HS-27A (cell line): Measurements from ENCODE around the gene SUGCT.
"Not testable (repeated sequence)": the region's sequence is repeated elsewhere in the genome, so short reads cannot be mapped to it uniquely, and the experiment has no call there.

Source experiments
- DNase-seq: peaks from one replicate; pipeline ENCODE4 v3.0.0-alpha.2; 2012; ENCODE audit warnings: low read depth, missing footprints

The SUGCT gene

DNA sequence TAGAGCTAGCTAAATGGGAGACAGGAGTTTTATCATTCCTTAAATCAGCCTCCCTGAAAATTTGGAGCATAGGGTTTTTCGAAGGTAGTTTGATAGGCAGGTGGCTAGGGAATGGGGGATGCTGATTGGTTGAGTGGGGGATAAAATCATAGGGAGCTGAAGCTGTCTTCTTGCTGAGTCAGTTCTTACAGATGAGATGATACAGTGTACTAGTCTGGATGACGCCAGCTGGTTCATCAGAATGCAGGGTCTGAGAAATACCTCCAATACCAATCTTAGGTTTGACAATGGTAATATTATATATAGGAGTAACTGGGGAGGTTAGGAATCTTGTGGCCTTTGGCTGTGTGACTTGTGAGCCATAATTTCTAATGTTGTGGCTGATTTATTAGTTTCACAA is 271.2 kb downstream of the SUGCT start:
- no peak for DNase-seq

DNA sequence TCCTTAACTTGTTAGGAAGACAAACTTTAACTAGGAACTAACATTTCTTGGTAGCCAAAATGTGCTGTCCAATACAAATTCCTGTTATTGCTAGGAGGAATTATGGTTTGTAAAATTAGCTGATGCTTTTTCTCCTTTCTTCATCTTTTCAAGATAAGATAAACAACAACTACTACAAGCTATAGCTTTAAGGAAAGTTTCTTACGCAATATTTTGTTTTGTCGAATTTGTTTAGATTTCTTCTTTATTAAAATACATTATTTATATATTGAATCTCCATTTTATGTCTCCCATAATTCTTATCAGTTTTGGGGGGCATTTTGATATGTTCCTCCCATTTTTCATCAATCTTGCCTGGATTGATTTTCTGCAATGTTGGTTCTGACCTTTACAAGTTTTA is 277.5 kb downstream of the SUGCT start:
- DNase-seq: no peak

DNA sequence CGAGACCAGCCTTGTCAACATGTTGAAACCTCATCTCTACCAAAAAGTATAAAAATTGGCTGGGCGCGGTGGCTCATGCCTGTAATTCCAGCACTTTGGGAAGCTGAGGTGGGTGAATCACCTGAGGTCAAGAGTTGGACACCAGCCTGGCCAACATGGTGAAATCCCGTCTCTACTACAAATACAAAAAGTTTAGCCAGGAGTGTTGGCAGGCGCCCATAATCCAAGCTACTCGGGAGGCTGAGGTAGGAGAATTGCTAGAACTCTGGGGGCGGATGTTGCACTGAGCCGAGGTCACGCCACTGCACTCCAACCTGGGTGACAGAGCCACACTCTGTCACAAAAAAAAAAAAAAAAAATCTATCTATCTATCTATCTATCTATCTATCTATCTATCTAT is 279.9 kb downstream of the SUGCT start:
- DNase-seq: not testable (repeated sequence)

DNA sequence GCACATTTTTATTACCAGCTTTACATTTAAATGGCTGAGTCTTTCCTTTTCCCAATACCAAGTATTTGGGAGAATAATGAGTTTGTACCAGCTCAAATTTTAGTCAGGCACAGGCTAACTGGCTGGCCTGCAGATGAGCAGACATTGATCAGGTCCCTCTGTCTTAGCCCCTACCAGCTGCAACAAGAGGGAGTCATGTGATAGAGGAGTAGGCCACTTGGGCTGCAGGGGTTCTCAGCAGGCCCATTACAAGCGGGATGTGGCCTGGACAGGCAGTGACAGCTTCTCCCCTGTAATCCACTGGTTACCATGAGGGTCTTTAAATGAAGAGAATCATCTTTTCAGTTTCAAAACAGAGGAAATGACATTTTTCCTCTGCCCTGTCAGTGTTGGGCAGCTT is 283.6 kb downstream of the SUGCT start:
- no peak for DNase-seq

DNA sequence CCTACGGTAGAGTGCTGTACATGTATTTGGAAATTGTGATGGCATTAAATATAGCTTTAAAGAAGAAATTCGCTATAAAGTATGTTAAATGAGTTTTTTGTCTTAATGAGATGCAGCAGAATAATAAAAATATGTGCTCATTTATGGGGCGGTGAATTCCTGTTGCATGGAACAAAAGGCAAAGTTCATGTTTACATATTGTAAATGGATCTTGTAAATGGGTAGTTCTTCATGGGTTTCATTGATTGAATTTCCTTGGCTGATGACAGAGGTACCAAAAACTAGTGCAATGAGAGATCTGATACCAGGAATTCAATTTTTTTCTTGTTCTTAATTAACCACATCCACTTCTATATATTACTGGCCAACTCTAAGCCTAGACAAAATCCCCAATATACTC is 284.2 kb downstream of the SUGCT start:
- no peak for DNase-seq

DNA sequence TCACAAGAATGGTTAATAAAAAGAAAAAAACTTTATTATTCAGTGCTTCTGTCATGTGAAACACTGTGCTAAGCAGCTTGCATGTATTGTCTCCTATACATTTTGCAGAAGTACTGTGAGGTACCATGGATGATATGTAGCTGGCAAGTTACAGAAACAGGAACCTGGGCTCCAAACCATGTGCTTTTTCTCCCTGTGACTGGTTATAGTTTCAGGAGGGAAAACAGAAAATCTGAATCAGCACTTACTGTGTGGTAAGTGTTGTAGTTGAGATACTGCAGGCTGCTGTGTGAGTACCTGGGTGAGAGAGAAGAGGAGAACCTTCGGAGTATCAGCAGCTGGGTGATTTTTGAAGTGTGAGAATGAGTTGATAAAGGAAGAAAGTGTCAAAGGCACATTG is 285.0 kb downstream of the SUGCT start:
- DNase-seq: no peak

DNA sequence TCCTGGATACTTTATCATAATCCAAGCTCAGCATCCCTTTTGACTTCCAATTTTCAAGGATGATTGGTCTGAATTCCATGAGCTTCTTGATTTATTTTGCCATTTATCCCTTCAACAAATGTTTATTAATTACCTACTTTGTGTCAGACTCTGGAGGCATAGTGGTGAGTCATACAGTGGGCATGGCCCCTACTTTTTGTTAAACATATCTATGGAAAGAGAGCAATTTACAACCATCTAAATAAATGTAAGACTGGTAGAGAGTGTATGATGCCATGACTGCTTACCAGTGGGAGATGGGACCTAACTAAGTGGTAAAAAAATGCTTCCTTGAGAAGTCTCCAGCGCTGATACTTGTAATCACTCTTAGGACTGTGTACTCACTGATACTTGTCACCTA is 286.6 kb downstream of the SUGCT start:
- no peak for DNase-seq

DNA sequence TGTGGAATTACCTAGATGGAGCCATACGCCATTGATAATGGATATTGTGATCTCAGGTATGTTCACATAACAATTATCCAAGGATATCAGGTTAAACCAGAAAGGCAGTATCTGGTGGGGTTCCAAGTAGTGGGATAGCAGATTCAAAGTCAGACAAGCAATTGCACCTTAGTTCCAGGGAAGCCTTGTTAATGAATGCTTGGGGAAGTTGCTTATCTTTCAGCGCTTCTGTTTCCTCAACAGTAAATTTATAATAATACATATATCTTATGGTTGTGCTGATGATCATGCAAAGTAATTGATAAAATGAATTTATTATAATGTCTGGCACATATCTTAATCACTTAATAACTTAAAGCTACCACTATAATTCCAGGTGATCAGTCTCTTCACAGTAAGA is 290.9 kb downstream of the SUGCT start:
- no peak for DNase-seq

DNA sequence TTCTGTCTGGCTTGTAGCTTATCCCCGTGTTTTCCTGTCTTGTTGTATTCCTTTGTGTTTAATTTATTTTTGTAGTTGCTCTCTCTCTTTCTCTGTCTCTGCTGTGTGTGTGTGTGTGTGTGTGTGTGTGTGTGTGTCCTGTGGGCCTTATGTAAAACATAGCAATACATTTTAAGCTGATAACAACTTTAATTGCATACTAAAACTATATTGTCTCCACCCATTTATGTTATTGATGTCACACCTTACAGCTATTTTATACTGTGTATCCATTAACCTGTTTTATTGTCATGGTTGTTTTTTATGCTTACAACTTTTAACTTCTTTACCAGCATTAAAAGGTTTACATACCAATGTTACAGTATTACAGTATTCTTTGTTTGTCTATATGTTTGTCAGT is 293.6 kb downstream of the SUGCT start:
- DNase-seq: no peak

DNA sequence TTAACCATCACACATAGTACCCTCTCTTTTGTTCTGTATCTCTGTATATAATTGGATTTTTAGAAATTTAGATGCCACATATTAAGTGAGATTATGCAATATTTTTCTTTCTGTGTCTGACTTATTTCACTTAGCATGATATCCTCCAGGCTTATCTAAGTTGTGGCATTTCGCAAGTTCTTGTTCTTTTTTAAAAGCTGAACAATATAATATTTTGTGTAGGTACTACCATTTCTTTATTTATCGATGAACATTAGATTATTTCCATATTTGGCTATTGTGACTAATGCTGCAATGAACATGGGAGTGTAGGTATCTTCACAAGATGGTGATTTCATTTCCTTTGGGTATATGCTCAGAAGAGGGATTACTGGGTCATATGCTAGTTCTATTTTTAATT is 295.0 kb downstream of the SUGCT start:
- no peak for DNase-seq

DNA sequence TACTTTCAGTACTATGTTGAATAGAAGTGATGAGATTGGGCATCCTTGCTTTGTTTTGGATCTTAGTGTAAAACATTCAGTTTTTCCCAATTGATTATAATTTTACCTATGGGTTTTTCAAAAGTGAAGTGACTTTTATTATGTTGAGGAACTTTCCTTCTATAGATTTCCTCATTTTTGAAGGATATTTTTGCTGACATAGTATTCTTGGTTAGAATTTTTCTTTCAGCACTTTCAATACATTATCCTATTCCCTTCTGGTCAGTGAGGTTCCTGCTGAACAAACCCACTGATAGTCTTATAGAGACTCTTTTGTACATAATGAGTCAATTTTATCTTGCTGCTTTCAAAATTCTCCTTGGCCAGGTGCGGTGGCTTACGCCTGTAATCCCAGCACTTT is 297.2 kb downstream of the SUGCT start:
- no peak for DNase-seq

DNA sequence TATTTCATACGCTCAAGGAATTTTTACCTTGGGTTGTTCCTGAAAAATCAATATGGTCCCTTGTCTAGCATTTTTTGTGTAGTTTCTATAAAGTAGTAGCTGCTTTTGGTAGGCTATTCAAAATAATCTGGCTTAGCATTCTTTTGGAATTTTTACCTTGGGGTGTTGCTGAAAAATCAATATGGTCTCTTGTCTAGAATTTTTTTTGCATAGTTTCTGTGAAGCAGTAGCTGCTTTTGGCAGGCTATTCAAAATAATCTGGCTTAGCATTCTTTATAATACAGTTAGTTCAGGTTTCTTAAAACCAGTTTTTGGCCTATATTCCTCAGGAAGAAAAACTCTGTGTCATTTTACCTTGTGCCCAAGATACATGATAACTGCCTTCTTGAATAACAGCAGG is 301.9 kb downstream of the SUGCT start:
- no peak for DNase-seq

DNA sequence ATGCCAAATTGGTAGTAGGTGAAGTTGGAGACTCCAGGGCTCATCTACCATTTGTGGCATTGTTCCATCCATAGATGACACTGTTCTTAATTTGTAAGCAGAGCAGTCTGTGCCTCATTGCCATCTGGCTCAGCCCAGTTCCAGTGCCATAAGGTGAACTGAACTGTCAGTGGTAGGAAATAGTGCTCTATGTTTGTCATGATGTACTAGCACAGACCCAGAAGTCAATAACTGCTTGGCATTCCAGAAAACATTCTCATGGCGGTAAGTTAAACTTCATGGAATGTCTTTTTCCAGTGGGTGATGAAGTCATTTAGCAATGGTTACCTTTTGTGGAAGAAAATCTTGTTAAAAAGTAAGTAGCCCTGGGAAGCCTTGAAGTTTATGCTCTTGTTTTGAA is 302.7 kb downstream of the SUGCT start:
- peak; percentile 61 for DNase-seq

DNA sequence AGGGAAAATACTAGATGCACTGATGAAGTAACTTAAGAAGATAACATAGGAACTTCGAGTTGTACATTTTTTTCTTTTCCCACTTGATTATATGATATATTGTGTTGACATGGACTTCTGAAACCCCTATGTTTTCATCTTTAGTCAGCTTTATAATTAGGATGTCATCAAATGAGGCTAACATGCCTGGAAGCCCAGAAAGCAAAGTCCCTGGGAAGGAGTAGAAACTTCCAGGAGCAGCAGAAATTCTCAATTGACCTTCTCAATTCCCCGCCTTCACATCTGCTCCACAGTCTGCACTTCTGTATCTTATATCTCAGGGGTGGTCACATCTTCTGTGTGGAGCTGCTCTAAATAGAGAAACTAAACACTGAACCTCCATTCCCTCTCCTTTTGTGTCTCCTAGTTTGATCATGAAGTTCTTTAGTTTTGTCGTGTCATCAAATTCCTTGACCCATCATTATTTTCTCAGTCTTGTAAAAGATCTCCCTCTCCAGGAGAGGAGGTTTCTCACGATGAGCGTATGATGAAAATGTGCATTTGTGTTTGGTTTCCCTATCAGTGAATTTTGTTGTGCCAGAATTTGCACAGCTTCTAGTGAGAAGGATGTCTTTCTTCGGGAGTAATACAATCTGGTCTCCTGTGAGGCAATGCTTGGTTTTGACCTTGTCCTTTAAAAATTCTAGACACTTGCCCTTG is 303.3 kb downstream of the SUGCT start:
- no peak for DNase-seq

DNA sequence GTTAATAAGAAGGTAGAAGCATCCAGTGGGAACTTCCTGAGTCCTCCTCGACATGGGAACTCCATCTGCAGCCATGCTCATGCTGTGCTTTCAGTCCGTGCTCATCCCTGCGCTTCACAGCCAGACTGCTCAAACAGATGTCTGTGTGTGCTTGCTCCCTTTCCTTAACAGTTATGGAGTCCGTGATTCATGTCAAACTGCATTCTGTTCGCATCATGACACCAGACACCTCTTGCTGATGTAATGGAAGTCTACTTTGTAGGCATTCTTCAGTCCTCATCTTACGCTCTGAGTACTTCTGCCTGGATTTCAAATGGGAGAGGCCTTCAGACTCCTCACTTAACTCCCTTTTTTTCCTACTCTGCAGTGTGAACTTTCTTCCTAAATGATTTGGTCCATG is 304.9 kb downstream of the SUGCT start:
- no peak for DNase-seq

DNA sequence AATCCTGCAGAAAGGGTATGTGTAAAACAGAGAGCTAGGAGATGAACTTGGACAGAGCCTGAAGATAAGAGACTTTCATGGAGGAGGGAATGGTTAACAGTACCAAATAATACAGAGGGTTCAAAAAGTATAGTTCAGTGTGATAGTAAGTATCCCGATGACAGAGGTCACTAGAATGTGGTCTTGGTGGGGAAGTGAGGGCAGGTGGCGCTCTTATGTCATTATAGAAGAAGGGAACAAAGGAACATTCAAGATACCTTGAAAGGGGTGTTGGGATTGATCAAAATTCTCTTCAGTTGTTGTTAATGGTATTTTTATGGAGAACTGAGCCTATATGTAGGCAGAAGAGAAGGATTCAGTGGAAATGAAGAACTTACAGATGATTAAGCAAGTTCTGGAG is 312.5 kb downstream of the SUGCT start:
- DNase-seq: no peak

DNA sequence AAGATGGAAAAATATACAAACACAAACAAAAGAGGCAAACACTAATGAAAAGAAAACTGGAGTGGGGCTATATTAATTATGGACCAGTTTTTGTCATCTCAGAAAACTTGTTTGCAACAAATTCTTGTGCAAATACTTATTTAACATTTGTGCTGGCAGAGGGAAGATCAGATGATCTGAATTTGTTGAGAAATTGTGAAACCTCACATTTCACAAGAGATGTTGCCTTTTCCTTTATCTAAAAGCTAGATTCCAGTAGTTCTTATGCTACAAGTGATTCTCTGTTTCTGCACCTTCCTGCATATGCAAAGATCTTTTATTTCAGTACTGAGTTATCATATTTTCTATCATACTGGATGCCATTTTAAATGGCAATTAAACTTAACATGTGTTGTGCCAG is 320.7 kb downstream of the SUGCT start:
- no peak for DNase-seq

DNA sequence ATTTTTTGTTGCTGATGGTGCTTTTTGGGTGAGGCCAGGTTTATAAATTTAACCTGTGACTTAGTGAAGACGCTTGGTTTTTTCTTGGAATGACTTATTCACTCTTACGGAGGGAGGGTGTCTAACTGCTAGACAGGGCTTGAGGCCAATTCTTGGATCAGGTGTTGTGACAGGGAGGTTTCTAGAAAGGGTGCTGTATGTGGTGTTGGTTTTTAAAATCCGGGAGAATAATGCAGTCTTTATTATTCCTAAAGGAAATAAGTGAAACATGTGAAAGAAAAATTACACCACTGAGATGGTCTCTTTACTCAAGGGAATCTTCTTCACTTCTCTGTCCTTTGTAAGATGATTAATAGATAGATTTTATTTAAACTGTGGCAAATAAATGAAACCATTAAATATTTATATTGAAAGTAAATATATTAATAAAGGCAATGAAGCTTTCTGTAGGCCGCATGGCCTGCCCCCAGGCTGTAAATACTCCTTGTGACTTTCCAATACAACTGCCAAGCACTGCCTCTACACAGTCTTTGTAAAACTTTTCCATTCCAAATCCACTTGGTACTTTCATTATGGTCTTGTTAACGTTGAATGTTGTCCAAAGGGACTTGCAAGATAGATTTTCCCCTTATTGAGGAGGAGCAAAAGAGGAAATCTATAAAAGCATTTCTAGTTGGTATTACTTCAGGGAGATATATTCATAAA is 323.1 kb downstream of the SUGCT start:
- no peak for DNase-seq

DNA sequence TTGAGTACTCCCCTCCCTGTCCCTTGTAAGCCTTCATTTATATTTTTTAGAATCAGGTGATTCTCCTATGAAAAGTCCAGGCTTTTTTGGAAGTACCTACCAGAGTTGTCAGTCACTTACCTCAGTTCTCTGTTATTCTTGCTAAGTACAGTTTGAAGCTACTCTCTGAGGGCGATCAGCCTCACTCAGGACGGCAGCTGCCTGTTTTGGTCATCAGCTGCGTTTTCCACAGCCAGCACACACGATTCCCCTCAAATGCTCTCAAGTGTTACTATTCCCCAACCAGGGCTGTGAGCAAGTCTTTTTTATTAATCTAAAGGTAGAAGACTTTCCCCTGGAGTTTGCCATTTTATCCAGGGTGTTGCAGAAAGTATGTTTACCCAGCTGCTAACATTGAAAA is 328.6 kb downstream of the SUGCT start:
- DNase-seq: no peak

DNA sequence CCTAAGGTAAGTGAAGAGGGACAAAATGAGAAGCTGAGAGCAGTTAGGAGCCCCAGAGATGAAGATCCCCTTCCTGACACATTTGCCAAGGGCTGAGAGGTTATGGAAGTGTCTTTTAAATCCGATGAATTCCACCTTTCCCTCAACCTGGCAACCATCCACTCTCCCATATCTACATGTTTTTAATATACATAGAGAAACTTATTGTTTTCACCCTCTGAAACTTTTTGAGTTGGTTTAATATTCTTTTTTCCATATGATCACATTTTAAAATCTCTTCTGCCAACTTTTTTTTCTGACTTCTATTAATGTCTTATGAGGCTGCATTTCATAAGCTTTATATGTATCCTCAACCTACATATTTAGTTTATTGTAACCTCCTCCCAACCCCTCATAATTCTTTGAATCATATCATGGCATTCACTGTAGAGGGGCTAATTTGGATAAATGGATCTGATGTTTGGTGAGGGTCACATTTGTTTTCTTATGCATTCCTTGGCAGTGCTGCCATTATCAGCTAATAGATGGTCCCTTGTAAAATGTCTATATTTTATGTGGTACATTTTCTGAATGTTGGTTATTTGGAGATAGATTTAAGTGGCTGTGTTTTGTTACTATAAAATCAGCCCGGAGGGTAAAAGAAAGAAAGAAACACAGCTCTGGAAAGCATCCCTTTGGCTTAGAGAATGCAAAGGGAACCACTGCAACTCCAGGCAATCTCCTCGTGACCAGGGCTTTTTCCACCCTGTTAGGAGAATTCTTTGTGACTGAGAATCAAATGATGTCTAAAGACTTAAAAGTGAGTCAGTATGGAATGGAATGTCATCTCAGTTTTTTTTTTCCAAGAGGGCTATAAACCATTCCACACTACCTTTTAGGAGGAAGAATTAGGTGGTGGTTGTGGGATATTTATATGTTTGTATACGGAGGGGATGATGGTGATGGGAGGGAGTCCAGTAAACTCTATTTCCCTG is 334.4 kb downstream of the SUGCT start:
- peak; percentile 48 for DNase-seq

DNA sequence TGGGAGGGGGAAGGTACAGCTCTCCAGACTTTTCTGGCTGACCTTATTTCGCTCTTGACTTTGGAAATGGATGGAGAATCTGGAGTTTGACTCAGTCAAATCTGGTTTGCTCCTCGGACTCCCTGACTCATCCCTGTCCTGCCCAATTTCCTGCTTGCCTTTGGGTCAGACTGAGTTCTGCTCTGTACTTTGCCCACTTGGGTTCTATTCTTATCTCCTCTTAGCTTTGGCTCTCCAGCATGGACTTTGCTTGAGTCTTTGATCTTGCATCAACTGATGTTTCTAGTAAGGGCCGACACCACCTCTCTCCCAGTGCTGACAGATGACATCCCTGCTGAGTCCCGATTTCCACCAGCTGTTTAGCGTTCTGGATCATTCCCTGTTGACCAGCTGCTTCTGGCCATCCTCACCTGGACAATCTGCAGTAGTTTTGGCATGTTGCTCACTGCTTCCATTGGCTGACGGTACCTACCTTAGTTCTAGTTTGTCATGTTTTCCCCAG is 335.3 kb downstream of the SUGCT start:
- DNase-seq: no peak

DNA sequence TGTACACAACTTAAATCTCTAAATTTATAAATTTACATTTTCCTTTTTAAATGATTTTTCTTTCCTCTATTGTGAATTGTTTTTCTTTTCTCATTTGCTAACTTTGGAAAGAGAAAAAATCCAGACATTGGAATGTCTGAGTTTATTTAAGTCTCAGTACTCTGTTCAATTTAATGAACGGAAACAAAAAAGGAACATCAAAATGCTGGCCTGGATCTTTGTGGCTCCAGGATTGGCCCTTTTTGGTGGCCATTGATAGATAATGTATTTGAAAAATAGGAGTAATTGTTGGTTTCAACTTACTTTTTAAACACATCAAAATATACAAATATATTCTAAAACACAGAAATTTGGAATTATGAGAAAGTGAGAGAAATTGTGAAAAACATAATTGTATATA is 336.0 kb downstream of the SUGCT start:
- DNase-seq: no peak

DNA sequence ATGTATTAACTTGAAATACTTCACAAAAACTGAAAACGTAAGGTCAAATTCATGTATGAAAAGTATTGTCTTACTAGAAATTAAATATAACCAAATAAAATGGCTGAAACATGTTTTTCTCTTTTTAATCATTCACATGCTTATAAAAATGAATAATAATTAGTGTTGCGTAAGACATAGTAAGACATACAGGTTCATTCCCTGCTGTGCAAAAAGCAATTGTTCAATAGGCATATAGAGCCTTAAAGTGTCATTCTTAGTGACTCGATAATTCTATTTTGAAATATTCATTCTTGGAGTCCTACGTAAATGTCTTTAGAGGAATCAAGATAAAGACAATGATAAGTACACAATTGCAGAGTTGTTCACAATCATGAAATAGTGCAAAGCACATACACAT is 337.1 kb downstream of the SUGCT start:
- DNase-seq: no peak
